Measurements from ENCODE around the gene LEO1. TPM values are rescaled to one million over a fixed set of nuclear protein-coding genes. Genes with fewer than 3 reads are reported as not detected.

LEO1 gene

DNA sequence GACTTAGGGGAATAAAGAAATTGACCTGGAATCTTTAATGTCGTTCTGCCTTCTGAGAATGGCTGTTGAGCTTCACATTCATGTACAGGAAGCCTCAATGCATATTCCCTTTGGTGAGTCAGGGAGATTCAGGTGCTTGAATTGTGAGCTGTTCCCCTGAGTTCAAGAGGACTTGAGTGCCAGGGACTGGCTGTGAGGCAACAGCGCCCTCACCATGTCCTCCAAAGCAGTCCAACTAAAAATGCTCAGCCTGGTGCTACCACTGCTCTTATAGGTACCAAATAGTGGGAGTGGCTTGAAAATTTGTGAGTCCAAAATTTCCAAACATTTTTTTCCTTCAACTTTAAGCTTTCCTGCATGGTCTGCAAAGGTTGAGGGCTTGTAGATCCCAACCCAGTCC is 54.1 kb downstream of the LEO1 start:
- H3K9me3 ChIP-seq (replicated peaks; ENCODE audit: low read length) = no peaks in the 10 kb centered on the region
- no peak overlapping the region for H3K4me3 ChIP-seq (ENCODE audit: low read length)
- no peak overlapping the region for H3K4me2 ChIP-seq (ENCODE audit: low read length)
- peaks cover 53% of the 10 kb centered on the region for H3K36me3 ChIP-seq (ENCODE audit: insufficient read depth, low read length)
- no peaks in the 10 kb centered on the region for H3K4me1 ChIP-seq (ENCODE audit: control insufficient read depth, insufficient read depth, low read length)
- H3K27me3 ChIP-seq (ENCODE audit: control insufficient read depth, insufficient read depth, low read length) = no peaks in the 10 kb centered on the region
- H3K9ac ChIP-seq (ENCODE audit: low read depth, low read length) = no peak overlapping the region

DNA sequence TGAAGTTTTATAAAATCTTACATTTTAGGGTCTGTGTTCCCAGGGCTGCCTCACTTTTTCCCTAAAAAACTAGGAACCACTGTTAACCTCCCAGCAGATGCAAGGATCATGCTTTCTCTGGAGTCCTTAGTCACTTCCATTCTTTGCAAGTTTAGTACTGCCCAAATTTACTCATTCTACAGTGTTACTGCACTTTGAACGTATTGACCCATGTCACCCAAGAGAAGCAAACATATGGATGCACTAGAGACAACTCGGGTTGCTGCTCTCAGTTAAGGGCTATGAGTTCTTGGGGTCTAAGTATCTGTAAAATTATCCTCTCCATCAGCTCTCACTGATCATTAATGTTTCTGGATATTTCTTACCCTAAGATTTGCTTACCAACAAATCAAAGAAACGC is 59.0 kb downstream of the LEO1 start:
- Histone ChIP-seq H3K9me3 (replicated peaks; ENCODE audit: low read length) (no peaks in the 10 kb centered on the region), H3K4me1 (ENCODE audit: control insufficient read depth, insufficient read depth, low read length) (peaks cover 7% of the 10 kb centered on the region), H3K36me3 (ENCODE audit: insufficient read depth, low read length) (peaks cover 43% of the 10 kb centered on the region), H3K4me2 (ENCODE audit: low read length) (no peak overlapping the region), H3K9ac (ENCODE audit: low read depth, low read length) (no peak overlapping the region), H3K4me3 (ENCODE audit: low read length) (no peak overlapping the region), H3K27me3 (ENCODE audit: control insufficient read depth, insufficient read depth, low read length) (no peaks in the 10 kb centered on the region)

DNA sequence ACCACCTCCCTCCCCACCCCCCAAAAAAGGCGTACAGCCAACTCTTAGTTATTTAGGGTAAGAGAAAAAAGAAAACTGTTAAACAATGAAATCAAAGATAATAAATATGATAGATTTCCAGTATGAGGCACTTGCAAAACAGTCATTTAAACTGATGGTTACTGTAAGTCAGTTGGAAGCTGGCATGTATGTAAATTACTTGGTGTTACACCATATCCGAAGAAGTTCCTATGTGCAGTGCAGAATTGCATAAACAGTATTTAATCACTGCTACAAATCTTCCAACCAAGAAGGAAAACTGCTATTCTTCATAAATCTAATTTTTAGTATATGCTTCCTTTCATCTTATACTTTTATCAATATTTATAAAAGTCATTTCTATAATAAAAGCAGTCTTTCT is 62.0 kb downstream of the LEO1 start:
- Histone ChIP-seq H3K4me3 (ENCODE audit: low read length) (no peak overlapping the region), H3K9ac (ENCODE audit: low read depth, low read length) (no peak overlapping the region), H3K4me1 (ENCODE audit: control insufficient read depth, insufficient read depth, low read length) (peaks cover 11% of the 10 kb centered on the region), H3K9me3 (replicated peaks; ENCODE audit: low read length) (no peaks in the 10 kb centered on the region), H3K36me3 (ENCODE audit: insufficient read depth, low read length) (peaks cover 51% of the 10 kb centered on the region), H3K27me3 (ENCODE audit: control insufficient read depth, insufficient read depth, low read length) (no peaks in the 10 kb centered on the region), H3K4me2 (ENCODE audit: low read length) (no peak overlapping the region)

DNA sequence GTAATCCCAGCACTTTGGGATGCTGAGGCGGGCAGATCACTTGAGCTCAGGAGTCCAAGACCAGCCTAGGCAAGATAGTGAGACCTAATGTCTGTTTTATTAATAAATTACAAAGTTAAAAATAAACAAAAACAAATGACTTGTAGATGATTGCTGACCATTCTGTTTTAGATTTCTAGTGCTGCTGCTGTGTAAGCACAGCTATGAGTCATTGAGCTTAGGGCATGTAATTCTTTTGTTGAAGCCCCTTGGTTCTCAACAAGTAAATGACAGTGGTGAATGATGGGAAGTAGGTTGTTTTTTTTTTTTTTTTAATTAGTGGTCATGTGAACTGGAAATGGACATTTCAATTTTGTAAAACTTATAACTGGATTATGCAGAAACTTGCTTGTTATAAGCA is 63.3 kb downstream of the LEO1 start:
- H3K9me3 ChIP-seq (replicated peaks; ENCODE audit: low read length) = no peaks in the 10 kb centered on the region
- H3K36me3 ChIP-seq (ENCODE audit: insufficient read depth, low read length) = peaks cover 54% of the 10 kb centered on the region
- H3K4me1 ChIP-seq (ENCODE audit: control insufficient read depth, insufficient read depth, low read length) = peaks cover 11% of the 10 kb centered on the region
- H3K4me3 ChIP-seq (ENCODE audit: low read length) = no peak overlapping the region
- H3K27me3 ChIP-seq (ENCODE audit: control insufficient read depth, insufficient read depth, low read length) = no peaks in the 10 kb centered on the region
- H3K4me2 ChIP-seq (ENCODE audit: low read length) = no peak overlapping the region
- H3K9ac ChIP-seq (ENCODE audit: low read depth, low read length) = no peak overlapping the region

DNA sequence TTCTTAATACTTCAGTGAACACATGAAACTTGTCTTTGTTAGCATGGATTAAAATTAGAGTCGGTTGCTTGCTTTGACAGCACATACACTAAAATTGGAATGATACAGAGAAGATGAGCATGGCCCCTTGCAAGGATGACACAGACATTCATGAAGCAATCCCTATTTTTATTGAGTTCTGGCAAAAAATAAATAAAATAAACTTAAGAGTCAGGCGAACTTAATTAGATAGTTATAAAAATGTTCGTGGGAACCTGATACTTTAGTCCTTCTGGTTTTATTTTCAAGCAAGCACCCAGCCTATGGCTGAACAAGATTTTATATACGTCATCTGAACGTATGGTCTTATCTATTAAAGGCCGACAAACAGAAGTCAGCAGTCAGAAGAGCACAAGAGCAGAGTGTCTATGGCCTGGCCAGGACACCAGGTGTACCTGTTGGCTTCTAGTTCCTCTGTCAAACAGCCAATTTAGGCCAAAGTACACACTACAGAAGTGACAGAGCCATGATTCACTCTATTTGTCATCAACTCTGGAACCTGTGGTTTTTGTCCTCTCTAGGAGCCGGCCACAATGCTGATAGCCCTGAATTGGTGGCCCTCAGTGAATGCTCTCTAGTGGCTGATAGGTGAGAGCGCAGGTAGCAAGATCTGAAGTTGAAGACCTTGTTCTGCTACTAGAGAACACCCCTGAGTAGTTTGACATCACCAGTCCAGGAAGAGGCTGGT is 64.3 kb downstream of the LEO1 start:
- H3K9me3 ChIP-seq (replicated peaks; ENCODE audit: low read length) = no peaks in the 10 kb centered on the region
- peaks cover 11% of the 10 kb centered on the region for H3K4me1 ChIP-seq (ENCODE audit: control insufficient read depth, insufficient read depth, low read length)
- H3K27me3 ChIP-seq (ENCODE audit: control insufficient read depth, insufficient read depth, low read length) = no peaks in the 10 kb centered on the region
- no peak overlapping the region for H3K4me2 ChIP-seq (ENCODE audit: low read length)
- peaks cover 52% of the 10 kb centered on the region for H3K36me3 ChIP-seq (ENCODE audit: insufficient read depth, low read length)
- H3K9ac ChIP-seq (ENCODE audit: low read depth, low read length) = no peak overlapping the region
- no peak overlapping the region for H3K4me3 ChIP-seq (ENCODE audit: low read length)

DNA sequence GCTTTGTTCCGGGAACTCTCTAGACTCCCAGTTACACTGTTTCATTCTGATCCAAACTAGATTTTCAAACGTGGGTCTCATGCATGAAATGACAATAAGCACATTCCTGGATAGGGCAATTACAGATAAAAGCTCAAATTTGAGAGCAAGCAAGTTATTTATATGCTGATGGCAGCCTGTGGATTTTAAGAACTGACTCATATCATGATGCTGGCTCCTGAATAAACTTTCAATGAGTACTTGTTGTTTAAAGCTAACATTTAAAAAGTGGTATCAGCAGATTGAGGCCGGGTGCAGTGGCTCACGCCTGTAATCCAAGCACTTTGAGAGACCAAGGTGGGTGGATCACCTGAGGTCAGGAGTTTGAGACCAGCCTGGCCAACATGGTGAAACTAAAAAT is 66.6 kb downstream of the LEO1 start:
- no peak overlapping the region for H3K4me2 ChIP-seq (ENCODE audit: low read length)
- H3K9me3 ChIP-seq (replicated peaks; ENCODE audit: low read length) = no peaks in the 10 kb centered on the region
- peaks cover 11% of the 10 kb centered on the region for H3K4me1 ChIP-seq (ENCODE audit: control insufficient read depth, insufficient read depth, low read length)
- H3K4me3 ChIP-seq (ENCODE audit: low read length) = no peak overlapping the region
- H3K36me3 ChIP-seq (ENCODE audit: insufficient read depth, low read length) = peaks cover 67% of the 10 kb centered on the region
- H3K9ac ChIP-seq (ENCODE audit: low read depth, low read length) = no peak overlapping the region
- H3K27me3 ChIP-seq (ENCODE audit: control insufficient read depth, insufficient read depth, low read length) = no peaks in the 10 kb centered on the region

DNA sequence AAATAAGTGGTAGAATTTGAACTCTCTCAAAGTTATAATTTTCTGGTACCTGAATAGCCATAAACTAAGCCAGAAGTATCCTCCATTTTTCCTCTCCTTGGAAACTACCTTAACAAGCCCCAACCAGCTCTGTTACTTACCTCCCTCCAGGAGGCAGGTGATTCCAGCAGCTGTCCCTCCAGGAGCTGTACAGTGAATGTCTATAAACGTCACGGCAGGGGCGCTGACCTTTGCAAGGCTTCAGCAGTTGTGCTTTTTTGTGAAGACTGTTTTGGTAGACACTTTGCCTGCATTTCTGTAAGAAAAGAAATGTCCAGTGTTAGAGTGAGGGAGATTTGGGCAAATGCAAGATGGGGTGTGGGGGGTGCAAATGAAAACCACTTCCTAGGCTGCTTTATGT is 67.2 kb downstream of the LEO1 start:
- Histone ChIP-seq H3K9ac (ENCODE audit: low read depth, low read length) (no peak overlapping the region), H3K4me2 (ENCODE audit: low read length) (no peak overlapping the region), H3K27me3 (ENCODE audit: control insufficient read depth, insufficient read depth, low read length) (no peaks in the 10 kb centered on the region), H3K4me1 (ENCODE audit: control insufficient read depth, insufficient read depth, low read length) (peaks cover 11% of the 10 kb centered on the region), H3K4me3 (ENCODE audit: low read length) (no peak overlapping the region), H3K9me3 (replicated peaks; ENCODE audit: low read length) (no peaks in the 10 kb centered on the region), H3K36me3 (ENCODE audit: insufficient read depth, low read length) (peaks cover 65% of the 10 kb centered on the region)

DNA sequence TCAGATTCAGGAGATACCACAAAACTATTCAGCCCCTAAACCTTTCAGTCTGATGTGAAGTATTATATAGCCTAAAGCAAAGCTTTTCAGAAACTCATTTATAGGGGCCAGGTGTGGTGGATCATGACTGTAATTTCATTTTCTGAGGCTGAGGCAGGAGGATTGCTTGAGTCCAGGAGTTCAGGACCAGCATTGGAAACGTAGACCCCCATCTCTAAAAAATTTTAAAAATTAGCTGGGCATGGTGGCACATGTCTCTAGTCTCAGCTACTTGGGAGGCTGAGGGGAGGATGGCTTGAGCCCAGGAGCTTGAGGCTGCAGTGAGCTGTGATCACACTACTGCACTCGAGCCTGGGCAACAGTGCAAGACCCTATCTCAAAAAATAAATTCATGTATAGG is 82.1 kb downstream of the LEO1 start:
- Histone ChIP-seq H3K4me2 (ENCODE audit: low read length) (no peak overlapping the region), H3K27me3 (ENCODE audit: control insufficient read depth, insufficient read depth, low read length) (no peaks in the 10 kb centered on the region), H3K9me3 (replicated peaks; ENCODE audit: low read length) (no peaks in the 10 kb centered on the region), H3K4me1 (ENCODE audit: control insufficient read depth, insufficient read depth, low read length) (peaks cover 11% of the 10 kb centered on the region), H3K9ac (ENCODE audit: low read depth, low read length) (no peak overlapping the region), H3K4me3 (ENCODE audit: low read length) (no peak overlapping the region), H3K36me3 (ENCODE audit: insufficient read depth, low read length) (peaks cover 46% of the 10 kb centered on the region)

DNA sequence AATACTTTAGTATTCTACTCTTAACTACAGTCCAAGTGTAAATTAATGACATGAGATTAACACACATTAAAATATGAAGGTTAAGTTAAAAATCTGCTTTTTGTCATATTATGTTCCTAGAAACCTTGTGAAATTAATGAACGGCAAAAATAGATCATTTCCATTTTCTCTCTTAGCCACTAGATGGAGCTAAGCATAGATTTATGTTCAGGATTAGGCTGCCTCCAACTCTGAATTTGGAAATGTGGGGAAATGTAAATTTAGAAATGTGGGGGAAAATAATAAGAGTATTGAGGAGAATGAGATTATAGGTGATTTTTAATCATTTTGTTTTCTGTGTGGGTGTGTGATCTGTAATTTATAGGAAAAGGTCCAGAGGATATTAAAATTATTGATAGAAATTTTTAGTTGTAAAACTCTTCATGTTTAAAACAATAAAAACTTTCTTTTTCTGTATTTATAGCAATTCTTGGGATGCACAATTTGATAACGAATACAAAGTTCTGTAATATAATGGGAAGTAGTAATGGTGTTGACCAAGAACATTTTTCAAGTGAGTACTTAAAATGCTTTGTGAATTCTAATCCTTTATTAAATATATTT is 82.9 kb downstream of the LEO1 start:
- H3K9ac ChIP-seq (ENCODE audit: low read depth, low read length) = no peak overlapping the region
- peaks cover 40% of the 10 kb centered on the region for H3K36me3 ChIP-seq (ENCODE audit: insufficient read depth, low read length)
- H3K9me3 ChIP-seq (replicated peaks; ENCODE audit: low read length) = no peaks in the 10 kb centered on the region
- H3K27me3 ChIP-seq (ENCODE audit: control insufficient read depth, insufficient read depth, low read length) = no peaks in the 10 kb centered on the region
- H3K4me3 ChIP-seq (ENCODE audit: low read length) = no peak overlapping the region
- H3K4me2 ChIP-seq (ENCODE audit: low read length) = no peak overlapping the region
- peaks cover 19% of the 10 kb centered on the region for H3K4me1 ChIP-seq (ENCODE audit: control insufficient read depth, insufficient read depth, low read length)

Small RNA genes lying within 50 kb of the gene (small RNA-seq; reads per million reads assigned to genes)
- gene RNU6-90P = not detected
